HG03175 (cell line): Measurements from ENCODE around the gene FAM210A.

ENCODE experiments used
- ATAC-seq: cut with Tn5 transposase; IDR thresholded peaks from one replicate; pipeline ENCODE4 v1.9.1; 2021; ENCODE audit warnings: mild to moderate bottlenecking, moderate library complexity; ENCODE audit not compliant: unreplicated experiment

The FAM210A gene

DNA sequence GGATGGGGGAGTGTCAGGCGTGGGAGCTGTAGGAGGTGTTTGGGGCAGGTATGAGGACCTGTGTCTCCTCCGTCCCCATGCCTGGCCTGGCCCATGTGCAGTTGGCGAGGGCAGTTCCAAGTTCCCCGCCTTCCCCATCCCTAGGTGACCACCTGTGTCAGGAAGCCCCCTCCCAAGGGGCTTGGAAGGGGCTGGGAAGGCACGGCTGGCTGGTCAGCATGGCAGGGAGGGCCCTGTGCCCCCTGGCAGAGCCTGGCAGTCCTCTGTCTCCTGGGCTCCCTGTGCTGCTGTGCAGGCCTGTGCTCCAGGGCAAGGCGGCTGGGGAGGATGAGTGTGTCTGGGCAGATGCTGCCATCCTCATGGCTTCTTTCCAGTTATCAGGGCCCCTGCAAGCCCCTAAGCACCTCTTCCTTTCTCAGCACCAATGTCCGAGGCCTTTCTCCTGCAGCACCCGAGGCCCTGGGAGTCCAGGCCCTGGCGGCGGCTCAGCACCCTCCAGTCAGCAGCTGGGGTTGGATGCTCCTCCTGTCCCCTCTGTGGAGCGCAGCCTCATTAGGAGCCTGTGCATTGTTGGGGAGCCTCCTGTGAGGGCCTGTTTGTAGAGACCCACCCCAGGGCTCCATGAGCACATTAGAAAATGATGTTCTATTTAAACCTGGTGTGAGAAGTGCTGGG is 101.7 kb downstream of the FAM210A start:
- ATAC-seq, result no peak

DNA sequence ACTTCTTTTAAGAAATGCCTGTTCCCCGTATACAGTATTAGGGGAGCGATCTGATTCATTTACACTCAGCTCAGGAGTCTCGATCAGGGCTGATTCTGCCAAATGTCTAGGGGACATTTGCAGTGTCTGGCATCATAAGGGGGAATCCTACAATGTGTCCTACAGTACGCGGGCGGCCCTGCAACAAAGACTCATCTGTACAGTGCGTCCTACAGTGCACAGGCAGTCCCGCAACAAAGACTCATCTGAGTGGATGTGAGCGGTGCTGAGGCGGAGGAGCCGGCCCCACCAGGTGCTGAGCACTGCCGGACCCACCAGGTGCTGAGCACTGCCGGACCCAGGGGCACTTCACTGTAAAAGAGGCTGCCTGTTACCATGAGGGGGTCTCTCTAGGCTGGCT is 102.5 kb downstream of the FAM210A start:
- ATAC-seq, result no peak

DNA sequence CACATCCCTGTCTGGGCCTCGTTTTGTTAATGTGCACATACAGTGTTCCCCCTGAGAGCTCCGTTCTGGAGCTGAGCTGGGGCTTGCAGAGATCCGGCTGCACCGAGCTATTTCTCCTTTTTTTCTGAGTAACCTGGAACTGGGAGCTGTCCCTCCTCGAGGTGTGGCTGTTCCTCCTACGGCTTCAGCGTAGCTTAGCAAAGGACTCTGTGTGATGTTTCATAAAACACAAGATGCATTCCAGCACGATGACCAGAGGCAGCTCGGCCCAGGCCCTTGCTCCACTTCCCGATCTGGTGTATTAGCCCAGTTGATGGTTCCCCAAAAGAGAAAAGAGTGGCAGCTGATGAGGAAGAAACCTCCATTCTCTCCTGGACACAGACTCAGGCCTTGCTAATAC is 103.0 kb downstream of the FAM210A start:
- no peak for ATAC-seq

DNA sequence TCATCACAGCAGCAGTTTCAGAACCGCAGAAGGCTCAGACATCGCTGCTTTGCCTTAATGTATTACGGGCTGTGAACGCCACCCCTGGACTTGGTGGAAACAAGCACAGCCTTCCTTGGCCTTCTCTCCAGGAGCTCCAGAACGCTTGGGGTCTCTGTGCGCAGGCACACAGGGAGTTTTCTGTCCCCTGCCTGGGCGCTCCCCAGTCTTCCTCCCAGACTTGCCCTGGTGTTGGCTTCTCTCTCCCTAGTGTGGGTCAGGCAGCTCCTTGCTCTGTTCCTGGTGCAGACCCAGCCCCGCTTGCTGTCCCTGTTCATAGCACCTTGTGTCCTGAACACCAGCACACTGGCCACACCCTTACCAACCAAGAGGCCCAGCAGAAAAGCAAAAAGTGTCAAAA is 103.6 kb downstream of the FAM210A start:
- ATAC-seq, result no peak

DNA sequence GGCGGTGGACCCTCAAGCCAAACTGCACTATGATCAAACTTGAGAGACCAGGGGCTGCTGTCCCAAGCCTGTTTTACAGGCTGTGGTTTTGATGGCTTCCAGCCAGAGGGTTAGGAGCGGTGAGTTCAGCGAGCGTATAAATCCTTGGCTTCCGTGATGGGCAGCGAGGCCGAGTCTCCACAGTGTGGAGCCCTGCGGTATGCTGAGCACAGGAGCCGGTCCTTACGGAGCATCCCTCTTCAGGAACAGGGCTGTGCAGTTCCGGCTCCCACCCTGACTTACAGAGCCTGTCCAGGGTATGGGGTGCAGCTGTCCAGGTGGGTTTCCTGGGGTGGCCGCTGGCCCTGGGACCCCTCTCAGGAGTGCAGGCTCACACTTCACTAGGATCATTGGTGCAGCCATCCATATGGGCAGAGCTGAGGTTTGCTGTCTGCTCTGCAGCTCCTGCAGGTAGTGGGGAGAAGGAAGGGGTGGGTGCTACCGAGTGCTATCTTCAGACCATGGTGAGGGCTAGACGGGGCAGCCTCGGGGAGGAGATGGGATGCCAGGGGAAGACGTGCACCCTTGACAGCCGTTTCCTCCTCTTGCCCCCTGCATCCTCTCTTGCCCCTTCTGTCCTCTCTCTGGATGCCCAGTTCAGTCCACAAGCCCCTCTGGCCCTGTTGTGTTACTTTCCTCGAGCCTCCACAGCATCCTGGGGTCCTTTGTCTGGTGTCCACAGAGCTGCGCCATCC is 104.3 kb downstream of the FAM210A start:
- no peak for ATAC-seq

DNA sequence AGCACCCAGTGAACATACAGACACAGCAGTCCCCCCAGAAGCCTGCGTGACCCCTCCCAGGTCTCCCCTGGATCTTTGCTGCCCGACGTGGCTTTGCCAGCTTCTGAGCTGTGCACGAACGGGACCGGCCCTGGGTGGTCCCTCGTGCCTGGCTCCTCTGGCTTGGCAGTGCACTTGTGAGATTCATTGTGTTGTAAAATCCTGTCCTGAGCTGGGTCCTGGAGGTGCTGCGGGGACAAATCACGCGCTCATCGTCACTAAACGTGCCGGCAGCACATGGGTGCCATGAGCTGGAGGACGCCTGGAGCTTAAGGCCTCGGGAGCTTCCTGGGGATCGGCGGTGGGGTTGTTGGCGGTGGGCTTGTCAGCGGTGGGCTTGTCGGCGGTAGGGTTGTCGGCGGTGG is 104.9 kb downstream of the FAM210A start:
- ATAC-seq, result no peak

DNA sequence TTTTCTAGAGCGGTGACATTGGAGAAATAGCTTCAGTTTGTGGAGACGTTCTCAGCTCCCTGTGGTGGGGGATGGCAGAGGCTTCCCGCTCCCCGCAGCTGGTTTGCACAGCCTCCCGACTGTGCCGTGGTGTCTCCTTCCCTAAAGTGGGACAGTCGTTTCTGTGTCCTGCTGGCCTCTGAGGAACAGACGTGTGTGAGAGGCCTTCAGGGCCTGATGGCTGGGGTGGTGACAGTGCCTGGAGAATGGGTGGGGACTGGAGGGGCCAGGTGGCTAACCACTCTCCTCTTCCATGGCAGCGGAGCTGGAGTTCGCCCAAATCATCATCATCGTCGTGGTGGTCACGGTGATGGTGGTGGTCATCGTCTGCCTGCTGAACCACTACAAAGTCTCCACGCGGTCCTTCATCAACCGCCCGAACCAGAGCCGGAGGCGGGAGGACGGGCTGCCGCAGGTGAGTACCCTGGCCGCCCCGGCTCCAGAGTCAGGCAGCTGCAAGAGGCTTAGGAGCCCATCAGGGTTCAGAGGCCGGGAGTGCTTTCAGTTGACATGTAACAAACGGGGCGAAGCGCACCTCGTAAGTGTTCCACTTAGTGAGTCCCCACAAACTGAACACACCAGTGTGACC is 105.4 kb downstream of the FAM210A start:
- no peak for ATAC-seq

DNA sequence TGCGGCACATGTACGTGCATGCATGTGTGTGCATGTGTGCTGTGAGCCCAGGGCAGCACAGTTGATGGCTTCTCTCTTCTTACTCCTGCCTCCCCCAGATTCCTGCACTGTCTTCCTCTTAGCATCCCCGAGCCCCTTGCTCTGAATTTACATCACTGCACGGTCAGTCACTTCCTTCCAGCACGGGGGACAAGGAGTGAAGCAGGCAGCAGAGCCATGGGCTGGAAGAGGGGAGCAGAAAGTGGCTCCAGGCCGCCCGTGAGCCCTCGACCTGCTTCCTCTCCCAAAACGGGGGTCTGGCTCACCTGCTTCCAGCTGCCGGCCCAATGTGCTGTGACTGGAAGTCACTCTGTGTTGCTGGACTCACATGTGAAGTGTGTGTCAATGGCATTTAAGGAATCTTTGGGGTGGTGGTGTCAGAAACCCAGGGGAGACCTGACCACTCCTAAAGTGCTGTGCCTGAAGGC is 106.1 kb downstream of the FAM210A start:
- no peak for ATAC-seq

DNA sequence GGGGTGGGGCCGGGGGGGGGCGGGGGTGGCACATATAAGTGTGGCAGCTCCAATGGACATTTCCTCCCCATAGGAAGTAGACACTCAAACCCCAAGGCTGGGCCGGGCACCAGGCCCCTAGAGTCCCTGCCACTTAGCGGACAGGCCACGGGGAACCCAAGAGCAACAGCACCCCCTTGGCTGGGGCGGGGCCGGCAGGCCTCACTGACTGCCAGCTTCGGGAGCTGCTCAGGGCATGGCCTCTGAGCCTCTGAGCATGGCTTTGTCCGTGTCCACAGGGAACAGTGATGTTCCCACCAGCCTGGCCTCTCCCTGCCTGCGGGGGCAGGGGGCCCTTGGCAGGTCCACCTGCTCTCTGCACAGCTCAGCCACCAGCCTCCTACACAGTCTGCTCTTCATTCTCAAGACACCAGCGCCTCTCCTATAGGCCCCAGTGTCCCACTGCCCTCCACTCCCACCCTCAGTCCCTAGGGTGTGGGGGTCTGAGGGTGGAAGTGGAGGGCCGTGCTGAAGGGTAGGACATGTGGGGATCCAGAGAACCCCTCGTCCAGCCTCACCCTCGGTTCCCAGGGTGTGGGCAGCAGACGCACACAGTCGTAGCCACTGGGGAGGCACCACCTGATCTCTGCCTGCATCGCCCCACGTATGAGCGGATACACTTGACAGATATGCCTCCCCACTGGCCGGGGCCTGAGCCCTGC is 106.7 kb downstream of the FAM210A start:
- ATAC-seq, result no peak

DNA sequence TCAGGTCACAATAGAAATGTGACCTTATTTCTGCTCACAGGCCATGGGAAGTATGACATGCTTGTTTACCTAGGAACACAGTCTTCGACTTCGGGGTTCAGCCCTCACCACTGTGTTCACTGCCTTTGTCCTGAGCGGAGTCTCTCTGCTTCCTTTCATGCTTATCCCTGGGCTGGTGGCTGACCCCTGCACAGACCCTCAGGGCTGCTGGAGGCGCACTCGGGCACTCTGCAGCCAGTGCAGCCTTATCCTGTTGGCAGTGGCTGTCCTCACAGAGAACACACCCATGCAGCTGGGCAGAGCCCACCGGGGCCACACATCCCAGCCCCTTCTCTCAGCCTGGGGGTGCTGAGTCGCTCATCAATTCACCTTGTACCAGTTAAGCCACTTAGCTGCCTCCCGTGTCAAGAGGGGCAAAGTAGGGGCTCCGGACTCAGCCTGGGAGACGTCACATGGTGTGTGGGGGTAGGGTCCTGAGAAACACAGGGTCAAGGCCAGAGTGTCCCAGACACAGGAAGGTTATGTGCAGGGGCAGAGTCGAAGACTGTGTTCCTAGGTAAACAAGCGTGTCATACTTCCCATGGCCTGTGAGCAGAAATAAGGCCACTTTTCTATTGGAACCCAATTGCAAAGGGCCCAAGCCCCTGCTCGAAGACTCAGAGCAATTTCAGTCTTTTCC is 107.5 kb downstream of the FAM210A start:
- no peak for ATAC-seq

DNA sequence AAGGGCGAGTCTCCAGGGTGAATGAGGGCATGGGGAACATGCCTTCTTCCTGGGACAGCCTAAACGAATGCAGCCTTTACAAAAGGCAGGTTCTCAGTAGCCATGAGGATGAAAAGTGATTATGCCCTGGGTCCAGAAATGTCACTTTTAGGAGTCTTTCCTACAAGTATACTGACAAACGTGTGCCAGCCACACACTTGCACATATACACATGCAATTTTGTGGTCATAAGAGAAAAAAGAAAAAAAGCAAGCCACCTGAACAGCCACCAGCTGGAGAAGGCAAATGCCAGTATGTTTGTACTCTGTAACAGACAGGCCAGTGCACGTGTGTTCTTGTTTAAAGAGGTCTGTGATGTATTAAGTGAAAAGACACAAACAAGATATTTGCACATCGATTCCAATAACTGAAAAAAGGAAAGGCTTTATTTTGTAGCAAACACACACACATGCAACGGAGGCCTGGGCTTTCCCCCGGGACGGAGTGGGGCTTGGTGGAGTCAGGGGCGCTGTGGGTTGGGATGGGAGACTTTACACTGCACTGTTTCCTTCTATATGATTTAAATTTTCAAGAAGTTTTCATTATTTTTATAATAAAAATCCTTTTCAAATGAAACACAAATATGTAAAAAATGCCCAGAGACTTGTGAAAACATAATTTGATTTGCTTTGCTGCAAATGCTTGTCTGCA is 108.4 kb downstream of the FAM210A start:
- no peak for ATAC-seq

DNA sequence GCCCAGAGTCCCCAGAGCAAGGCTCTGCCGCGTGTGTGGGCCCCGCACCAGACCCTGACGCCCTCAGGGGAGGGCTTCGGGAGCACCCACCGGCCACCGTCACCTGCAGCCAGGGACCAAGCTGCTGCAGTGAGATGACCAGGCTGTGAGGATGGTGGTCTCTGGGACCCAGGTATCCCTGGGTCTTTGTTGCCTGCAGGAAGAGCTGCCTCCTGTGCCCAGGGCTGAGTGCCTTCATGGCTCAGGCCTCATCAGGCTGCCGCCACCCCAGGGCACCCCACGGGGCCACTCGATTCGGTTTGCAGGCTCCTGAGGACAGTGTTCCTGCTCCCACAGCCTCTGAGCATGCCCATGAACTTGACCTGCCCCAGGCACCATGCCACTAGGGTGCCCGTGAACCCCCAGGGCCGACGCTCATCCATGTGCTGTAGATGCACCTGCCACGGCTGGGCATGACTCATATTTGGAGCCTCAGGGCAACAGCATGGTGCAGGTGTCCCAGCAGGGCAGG is 109.8 kb downstream of the FAM210A start:
- ATAC-seq, result no peak

DNA sequence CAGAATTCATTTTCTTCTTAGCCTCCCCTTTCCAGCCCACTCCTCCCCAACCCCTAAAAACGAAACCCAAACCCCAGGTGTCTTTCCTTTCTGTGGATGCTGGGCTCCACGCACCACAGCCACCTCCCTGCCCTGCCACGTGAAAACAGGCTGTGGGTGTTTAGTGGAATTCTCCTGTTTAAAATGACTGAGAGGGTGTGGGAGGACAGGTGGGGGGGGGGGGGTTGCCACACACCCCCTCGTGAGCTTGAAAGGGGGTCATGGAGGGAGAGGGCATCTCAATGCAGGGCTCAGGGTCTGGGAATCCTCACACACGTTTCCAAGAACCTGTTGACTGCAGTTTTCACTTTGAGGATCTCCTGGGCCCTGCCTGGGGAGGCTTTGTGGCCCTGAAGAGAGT is 110.3 kb downstream of the FAM210A start:
- no peak for ATAC-seq

DNA sequence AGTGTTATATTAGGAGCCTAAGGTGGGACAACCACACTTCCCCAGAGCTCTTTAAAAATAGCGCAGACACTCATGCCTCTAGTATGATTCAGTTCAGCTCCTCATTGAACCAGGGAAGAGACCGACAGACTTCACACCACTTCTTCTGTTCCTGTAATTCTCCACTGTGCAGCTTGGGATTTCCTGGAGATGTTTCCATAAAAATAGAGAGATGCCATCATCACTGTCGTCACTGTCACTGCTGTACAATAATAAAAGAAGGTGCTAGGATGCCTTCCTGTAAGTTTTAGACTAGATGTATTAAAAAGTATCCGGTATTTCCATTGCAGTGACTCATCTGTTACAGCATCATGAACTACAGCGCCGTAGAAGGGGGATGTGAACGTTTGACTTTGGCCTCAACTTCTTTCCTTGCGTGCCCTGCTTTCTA is 110.9 kb downstream of the FAM210A start:
- ATAC-seq, result no peak

DNA sequence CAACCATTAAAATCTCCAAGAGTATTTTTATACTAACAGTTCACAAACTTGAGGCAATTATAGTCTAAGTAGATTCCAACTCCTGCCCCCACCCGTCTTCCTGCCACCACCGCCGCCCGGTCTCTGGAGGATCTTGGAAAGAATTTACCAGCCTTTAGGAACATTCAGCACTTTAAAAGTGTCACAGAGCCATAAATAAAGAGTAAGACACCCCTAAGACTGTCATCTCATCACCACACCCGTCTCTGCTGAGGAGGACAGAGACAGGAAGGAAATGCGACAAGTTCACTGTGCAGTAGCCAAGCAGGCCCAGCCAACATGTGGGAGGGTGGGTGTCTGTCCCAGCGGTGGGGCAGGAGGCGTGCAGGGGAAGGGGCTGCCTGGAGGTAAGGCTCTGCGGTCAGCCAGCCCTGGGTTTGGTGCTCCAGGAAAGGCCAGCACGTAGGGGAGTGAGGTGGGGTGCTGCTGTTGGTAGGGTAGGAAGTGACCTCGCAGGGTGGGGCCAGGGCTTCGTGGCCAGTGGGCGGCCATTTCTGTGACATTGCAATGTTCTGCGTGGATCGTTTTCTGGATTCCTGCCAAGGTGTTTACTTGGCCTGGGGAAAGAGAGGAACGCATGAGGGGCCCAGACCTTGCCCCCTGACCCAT is 111.6 kb downstream of the FAM210A start:
- no peak for ATAC-seq

DNA sequence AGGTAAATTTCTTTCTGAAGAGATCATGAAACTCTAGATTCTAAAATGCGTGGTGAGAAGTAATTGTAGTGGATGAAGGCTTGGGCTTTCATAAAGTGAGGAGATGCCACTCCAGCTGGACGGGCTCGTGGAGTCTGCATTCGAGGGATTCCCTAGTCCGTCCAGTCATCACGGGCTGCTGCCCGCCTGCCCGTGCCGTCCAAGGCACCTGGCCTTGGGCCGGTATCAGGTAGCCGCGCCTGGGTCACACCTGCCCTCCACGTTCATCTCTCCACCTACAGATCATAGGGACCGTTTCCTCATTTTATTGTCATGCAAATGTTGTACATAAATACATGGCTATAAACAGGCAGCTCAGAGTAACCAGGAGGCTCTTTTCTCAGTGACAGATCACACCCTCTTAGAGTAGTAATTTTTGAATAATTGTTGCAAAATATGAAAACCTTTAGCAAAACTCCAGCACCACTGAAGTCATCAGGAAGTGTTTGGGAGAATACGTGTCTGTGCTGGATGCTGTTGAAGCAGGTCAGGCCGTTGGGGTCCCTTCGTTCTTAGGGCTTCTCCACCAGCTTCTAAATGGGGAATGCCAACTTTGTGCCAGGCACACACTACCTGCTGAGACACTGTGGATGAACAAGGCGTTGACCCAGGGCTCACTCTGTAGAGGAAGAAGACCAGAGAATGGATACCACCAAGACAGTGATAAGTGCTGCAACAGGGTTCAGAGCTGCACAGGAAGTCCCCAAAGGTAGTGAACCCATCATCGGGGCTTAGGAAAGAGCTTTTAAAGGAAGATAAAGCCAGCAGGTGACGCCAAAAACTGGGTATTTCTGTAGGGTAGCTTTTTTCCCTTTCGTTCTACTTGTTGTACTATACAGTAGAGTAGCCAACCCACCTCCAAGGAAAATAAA is 112.5 kb downstream of the FAM210A start:
- ATAC-seq, result peak; percentile 23
